ENCODE data around the gene MVK. TPM values are rescaled to one million over a fixed set of nuclear protein-coding genes. Genes with fewer than 3 reads are reported as not detected.

The MVK gene
- total RNA-seq, 1 experiment from 2014 or later, result 28.9 TPM

GRCh38 chr12:109630815-109631214 is 57.2 kb downstream of the MVK start:
- no peak for TF ChIP-seq CTCF (IDR thresholded peaks at IDR 0.05; ENCODE audit: insufficient read depth in 1 of 2, low read depth in 1 of 2, low read length in 1 of 2, severe bottlenecking in 1 of 2, unreplicated experiment in 1 of 2)
- no peak overlapping the region for H3K4me3 ChIP-seq (ENCODE audit: low read depth, low read length)
- Mint-ChIP-seq H3K36me3 (ENCODE audit: insufficient read depth, unreplicated experiment) (no peaks in the 10 kb centered on the region), H3K9me3 (ENCODE audit: unreplicated experiment) (no peaks in the 10 kb centered on the region), H3K4me1 (ENCODE audit: low read depth, unreplicated experiment) (no peaks in the 10 kb centered on the region), H3K4me3 (ENCODE audit: unreplicated experiment) (no peak overlapping the region), H3K27ac (ENCODE audit: unreplicated experiment) (no peak overlapping the region), H3K27me3 (ENCODE audit: insufficient read depth, unreplicated experiment) (no peaks in the 10 kb centered on the region)
- intact Hi-C loops (cut with micrococcal nuclease; ENCODE audit: unreplicated experiment), result no loop called here
- no peaks in the 10 kb centered on the region for H3K9me3 ChIP-seq
- no TSS peak for BruUV-seq (replicated peaks)
- POLR2A ChIA-PET, result no interaction called here
- CTCF ChIA-PET, result no interaction called here
- DNase-seq, result no peak
- no peaks in the 10 kb centered on the region for H3K27me3 ChIP-seq (replicated peaks; ENCODE audit: control insufficient read depth, insufficient read depth, low read length)
- H3K4me1 ChIP-seq, result no peaks in the 10 kb centered on the region
- no peaks in the 10 kb centered on the region for H3K36me3 ChIP-seq (ENCODE audit: control insufficient read depth, insufficient read depth, low read length)

- no peak for TF ChIP-seq CTCF (IDR thresholded peaks at IDR 0.05; ENCODE audit: insufficient read depth in 1 of 2, low read depth in 1 of 2, low read length in 1 of 2, severe bottlenecking in 1 of 2, unreplicated experiment in 1 of 2)
- no peaks in the 10 kb centered on the region for H3K36me3 ChIP-seq (ENCODE audit: control insufficient read depth, insufficient read depth, low read length)
- no peaks in the 10 kb centered on the region for H3K4me1 ChIP-seq
- ChIA-PET POLR2A (no interaction called here), CTCF (no interaction called here)
- no peaks in the 10 kb centered on the region for H3K27me3 Mint-ChIP-seq (ENCODE audit: insufficient read depth, unreplicated experiment)
- no peak overlapping the region for H3K4me3 Mint-ChIP-seq (ENCODE audit: unreplicated experiment)
- H3K9me3 ChIP-seq, result no peaks in the 10 kb centered on the region
- no peaks in the 10 kb centered on the region for H3K9me3 Mint-ChIP-seq (ENCODE audit: unreplicated experiment)
- no peaks in the 10 kb centered on the region for H3K4me1 Mint-ChIP-seq (ENCODE audit: low read depth, unreplicated experiment)
- no peaks in the 10 kb centered on the region for H3K27me3 ChIP-seq (replicated peaks; ENCODE audit: control insufficient read depth, insufficient read depth, low read length)
- no peak overlapping the region for H3K27ac Mint-ChIP-seq (ENCODE audit: unreplicated experiment)
- intact Hi-C loops (cut with micrococcal nuclease; ENCODE audit: unreplicated experiment), result no loop called here
- BruUV-seq (replicated peaks), result no TSS peak
- DNase-seq, result no peak
- no peak overlapping the region for H3K4me3 ChIP-seq (ENCODE audit: low read depth, low read length)
- no peaks in the 10 kb centered on the region for H3K36me3 Mint-ChIP-seq (ENCODE audit: insufficient read depth, unreplicated experiment)
These were observed 57.7 kb downstream of the MVK start for GRCh38 chr12:109631302-109631701.

GRCh38 chr12:109631751-109632150 is 58.2 kb downstream of the MVK start:
- Histone ChIP-seq H3K4me1 (no peaks in the 10 kb centered on the region), H3K36me3 (ENCODE audit: control insufficient read depth, insufficient read depth, low read length) (no peaks in the 10 kb centered on the region), H3K4me3 (ENCODE audit: low read depth, low read length) (no peak overlapping the region), H3K27me3 (replicated peaks; ENCODE audit: control insufficient read depth, insufficient read depth, low read length) (no peaks in the 10 kb centered on the region), H3K9me3 (no peaks in the 10 kb centered on the region)
- intact Hi-C loops (cut with micrococcal nuclease; ENCODE audit: unreplicated experiment), result no loop called here
- no peak for DNase-seq
- Mint-ChIP-seq H3K4me3 (ENCODE audit: unreplicated experiment) (no peak overlapping the region), H3K36me3 (ENCODE audit: insufficient read depth, unreplicated experiment) (no peaks in the 10 kb centered on the region), H3K27ac (ENCODE audit: unreplicated experiment) (no peak overlapping the region), H3K4me1 (ENCODE audit: low read depth, unreplicated experiment) (no peaks in the 10 kb centered on the region), H3K9me3 (ENCODE audit: unreplicated experiment) (no peaks in the 10 kb centered on the region), H3K27me3 (ENCODE audit: insufficient read depth, unreplicated experiment) (no peaks in the 10 kb centered on the region)
- BruUV-seq (replicated peaks), result no TSS peak
- POLR2A ChIA-PET, result no interaction called here
- CTCF ChIA-PET, result no interaction called here
- TF ChIP-seq CTCF (IDR thresholded peaks at IDR 0.05; ENCODE audit: insufficient read depth in 1 of 2, low read depth in 1 of 2, low read length in 1 of 2, severe bottlenecking in 1 of 2, unreplicated experiment in 1 of 2), result no peak

Data from Caco-2 (cell line).